CD4-positive, alpha-beta T cell treated with Interleukin-21 for 1 hour (primary cell): ENCODE data around the gene ASTN1.

ENCODE experiments used
- DNase-seq: peaks from one replicate; pipeline ENCODE4 v3.0.0-alpha.2; 2020

The ASTN1 gene

GRCh38 chr1:177162243-177162642, 2.3 kb downstream of the ASTN1 start:
- DNase-seq = no peak

- no peak for DNase-seq
Measured at GRCh38 chr1:177146499-177146898, 18.0 kb downstream of the ASTN1 start.

- DNase-seq = no peak
Measured at GRCh38 chr1:177145106-177146070, 19.1 kb downstream of the ASTN1 start.

GRCh38 chr1:177142791-177143271, 21.7 kb downstream of the ASTN1 start:
- DNase-seq = no peak

- DNase-seq = no peak
Measured at GRCh38 chr1:177142010-177142409, 22.5 kb downstream of the ASTN1 start.

- DNase-seq = no peak
Measured at GRCh38 chr1:177138347-177138746, 26.2 kb downstream of the ASTN1 start.

GRCh38 chr1:177137814-177138213, 26.7 kb downstream of the ASTN1 start:
- no peak for DNase-seq

GRCh38 chr1:177135250-177135649, 29.3 kb downstream of the ASTN1 start:
- DNase-seq = no peak

- DNase-seq = no peak
Measured at GRCh38 chr1:177133977-177134538, 30.5 kb downstream of the ASTN1 start.

- DNase-seq = no peak
Measured at GRCh38 chr1:177132141-177132540, 32.4 kb downstream of the ASTN1 start.

GRCh38 chr1:177131723-177132122, 32.8 kb downstream of the ASTN1 start:
- no peak for DNase-seq

- no peak for DNase-seq
Measured at GRCh38 chr1:177130451-177130945, 34.0 kb downstream of the ASTN1 start.

- DNase-seq = no peak
Measured at GRCh38 chr1:177128665-177129281, 35.7 kb downstream of the ASTN1 start.

GRCh38 chr1:177126267-177126666, 38.2 kb downstream of the ASTN1 start:
- no peak for DNase-seq

- DNase-seq = no peak
Measured at GRCh38 chr1:177124577-177125278, 39.8 kb downstream of the ASTN1 start.

- no peak for DNase-seq
Measured at GRCh38 chr1:177122461-177123251, 41.9 kb downstream of the ASTN1 start.

GRCh38 chr1:177119311-177119710, 45.2 kb downstream of the ASTN1 start:
- no peak for DNase-seq

GRCh38 chr1:177118901-177119300, 45.6 kb downstream of the ASTN1 start:
- DNase-seq = no peak

GRCh38 chr1:177116941-177117340, 47.6 kb downstream of the ASTN1 start:
- DNase-seq = no peak

- no peak for DNase-seq
Measured at GRCh38 chr1:177106614-177107365, 57.7 kb downstream of the ASTN1 start.

- no peak for DNase-seq
Measured at GRCh38 chr1:177106196-177106595, 58.3 kb downstream of the ASTN1 start.
